K562 treated with DMSO at 1 percent for 48 hours (cell line): ENCODE results near the gene SPPL2A. TPM values are rescaled to one million over a fixed set of nuclear protein-coding genes. Genes with fewer than 3 reads are reported as not detected.

Source experiments
- total RNA-seq: library from RNA; unstranded; fragments of 300-600 nt; gene quantifications from 2 replicates; pipeline ENCODE4 v1.2.3, GENCODE V29; 2022; ENCODE audit warnings: low replicate concordance; ENCODE audit errors: extremely low read depth

Gene SPPL2A
- total RNA-seq = not detected in 2 replicates

GRCh38 chr15:50765195-50765967 lies at the start of gene SPPL2A:
SPPL2A (minus strand) TSS chr15:50765706; CDS start chr15:50765533, 173 bp downstream.

GRCh38 chr15:50686469-50687301 lies 78.8 kb downstream of the SPPL2A start, which contains the start of gene TRPM7:
TRPM7 (minus strand) TSS chr15:50686797; CDS start chr15:50686533, 264 bp downstream.

Other genes starting within 250 kb of the SPPL2A start
- gene USP50, start 219.0 kb downstream of the SPPL2A start, total RNA-seq = not detected in 2 replicates
- gene TRPM7, start 78.9 kb downstream of the SPPL2A start, total RNA-seq = not detected in 2 replicates
- not detected in 2 replicates for gene AP4E1, start 143.0 kb upstream of the SPPL2A start, total RNA-seq